ENCODE data around the gene TTC27.
A peak's percentile ranks its signal among the peaks of the same experiment; 100 is the strongest.
"Not testable (repeated sequence)": the region's sequence is repeated elsewhere in the genome, so short reads cannot be mapped to it uniquely, and the experiment has no call there.

The TTC27 gene

GRCh38 chr2:32746669-32747068, 118.8 kb downstream of the TTC27 start:
- TF ChIP-seq CTCF (conservative IDR thresholded peaks at IDR 0.05; ENCODE audit: low read depth, low read length), result no peak

GRCh38 chr2:32748158-32748557, 120.3 kb downstream of the TTC27 start:
- TF ChIP-seq CTCF (conservative IDR thresholded peaks at IDR 0.05; ENCODE audit: low read depth, low read length), result no peak
- H3K4me3 ChIP-seq (ENCODE audit: low read depth, low read length), result no peak overlapping the region
- no peak for DNase-seq (ENCODE audit: low read depth)

More at GRCh38 chr2:32746669-32747068, 118.8 kb downstream of the TTC27 start:
- no peak for DNase-seq (ENCODE audit: low read depth)
- no peak overlapping the region for H3K4me3 ChIP-seq (ENCODE audit: low read depth, low read length)

- no peak for TF ChIP-seq CTCF (conservative IDR thresholded peaks at IDR 0.05; ENCODE audit: low read depth, low read length)
- no peak overlapping the region for H3K4me3 ChIP-seq (ENCODE audit: low read depth, low read length)
- DNase-seq (ENCODE audit: low read depth), result no peak
Measured at GRCh38 chr2:32750880-32751279, 123.0 kb downstream of the TTC27 start.

- no peak for TF ChIP-seq CTCF (conservative IDR thresholded peaks at IDR 0.05; ENCODE audit: low read depth, low read length)
- DNase-seq (ENCODE audit: low read depth), result peak; percentile 45
- no peak overlapping the region for H3K4me3 ChIP-seq (ENCODE audit: low read depth, low read length)
Measured at GRCh38 chr2:32752205-32752604, 124.4 kb downstream of the TTC27 start.

- no peak for TF ChIP-seq CTCF (conservative IDR thresholded peaks at IDR 0.05; ENCODE audit: low read depth, low read length)
- H3K4me3 ChIP-seq (ENCODE audit: low read depth, low read length), result no peak overlapping the region
- no peak for DNase-seq (ENCODE audit: low read depth)
Measured at GRCh38 chr2:32752952-32753351, 125.1 kb downstream of the TTC27 start.

GRCh38 chr2:32754676-32755075, 126.8 kb downstream of the TTC27 start:
- not testable (repeated sequence) for H3K4me3 ChIP-seq (ENCODE audit: low read depth, low read length)

GRCh38 chr2:32755666-32756065, 127.8 kb downstream of the TTC27 start:
- no peak overlapping the region for H3K4me3 ChIP-seq (ENCODE audit: low read depth, low read length)
- no peak for TF ChIP-seq CTCF (conservative IDR thresholded peaks at IDR 0.05; ENCODE audit: low read depth, low read length)
- DNase-seq (ENCODE audit: low read depth), result no peak

More at GRCh38 chr2:32754676-32755075, 126.8 kb downstream of the TTC27 start:
- DNase-seq (ENCODE audit: low read depth), result not testable (repeated sequence)
